CD4-positive, alpha-beta T cell treated with Interleukin-10 for 1 hour (primary cell): Measurements from ENCODE around the gene ACSS3.
"Not testable (repeated sequence)": the region's sequence is repeated elsewhere in the genome, so short reads cannot be mapped to it uniquely, and the experiment has no call there.

Experiments
- DNase-seq: peaks from one replicate; pipeline ENCODE4 v3.0.0-alpha.2; 2020

ACSS3 gene

GRCh38 chr12:81168445-81168844 lies 90.6 kb downstream of the ACSS3 start:
- no peak for DNase-seq

- no peak for DNase-seq
These were observed 92.2 kb downstream of the ACSS3 start for GRCh38 chr12:81170072-81170471.

- no peak for DNase-seq
These were observed 95.0 kb downstream of the ACSS3 start for GRCh38 chr12:81172851-81173250.

GRCh38 chr12:81174664-81175063 lies 96.8 kb downstream of the ACSS3 start:
- no peak for DNase-seq

GRCh38 chr12:81176796-81177195 lies 98.9 kb downstream of the ACSS3 start:
- DNase-seq, result no peak

- DNase-seq, result no peak
These were observed 103.8 kb downstream of the ACSS3 start for GRCh38 chr12:81181691-81182090.

DNA sequence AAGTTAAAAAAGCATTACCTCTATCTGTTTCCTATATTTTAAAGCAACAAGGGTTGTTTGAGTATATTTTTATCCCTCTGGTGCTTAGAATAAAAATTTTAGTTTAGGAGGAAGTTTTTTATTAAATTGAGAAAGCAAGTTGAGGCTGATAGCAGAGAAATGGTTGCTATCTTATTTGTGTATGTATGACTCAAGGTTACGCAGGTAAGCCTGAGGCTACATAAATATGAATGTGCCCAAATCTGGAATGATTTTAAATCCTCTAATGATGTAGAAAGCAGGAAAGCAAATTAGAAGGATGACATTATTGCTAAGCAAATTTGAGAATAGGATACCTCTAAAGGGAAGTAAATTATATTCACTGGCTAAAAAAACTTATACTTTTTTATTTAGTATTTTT lies 109.8 kb downstream of the ACSS3 start:
- no peak for DNase-seq

GRCh38 chr12:81196595-81196994 lies 118.7 kb downstream of the ACSS3 start:
- no peak for DNase-seq

GRCh38 chr12:81200561-81200960 lies 122.7 kb downstream of the ACSS3 start:
- DNase-seq, result not testable (repeated sequence)

- DNase-seq, result no peak
These were observed 125.9 kb downstream of the ACSS3 start for GRCh38 chr12:81203671-81204204.

DNA sequence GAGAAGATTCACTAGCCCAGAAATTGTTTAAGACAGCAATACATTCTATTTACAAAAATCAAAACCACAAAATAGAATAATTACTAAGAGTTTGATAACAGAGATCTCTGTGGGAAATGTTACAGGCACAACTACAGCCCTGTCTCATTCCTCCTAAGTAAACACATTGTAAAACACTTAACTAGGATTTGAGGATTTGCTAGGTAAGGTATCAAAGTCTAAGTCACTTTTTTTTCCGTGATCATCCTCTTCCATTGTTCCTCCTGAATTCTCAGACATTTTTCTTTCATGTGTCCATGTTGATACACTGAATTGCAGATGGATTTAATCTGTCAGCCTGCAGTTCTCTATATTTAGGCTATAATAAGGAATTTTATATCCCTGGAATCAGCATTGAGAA lies 127.5 kb downstream of the ACSS3 start:
- no peak for DNase-seq

- no peak for DNase-seq
These were observed 128.6 kb downstream of the ACSS3 start for GRCh38 chr12:81206429-81206828.

DNA sequence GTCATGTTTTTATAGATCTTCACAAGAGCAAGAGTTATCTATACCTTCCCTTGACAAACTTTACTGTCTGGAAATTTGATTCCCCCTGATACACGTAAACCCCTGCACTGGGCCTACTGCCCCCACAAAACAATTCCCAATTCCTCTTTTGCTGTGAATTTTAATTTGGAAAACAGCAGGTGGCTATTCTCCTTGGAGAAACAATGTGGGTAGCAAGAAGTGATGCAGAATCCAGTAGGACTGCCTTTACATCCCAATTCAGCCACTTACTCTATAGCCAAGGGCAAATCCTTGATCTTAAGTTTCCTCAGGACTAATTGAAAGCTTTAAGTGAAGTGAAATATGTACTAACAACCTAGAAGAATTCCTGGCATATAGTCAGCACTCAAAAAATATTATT lies 129.3 kb downstream of the ACSS3 start:
- no peak for DNase-seq

DNA sequence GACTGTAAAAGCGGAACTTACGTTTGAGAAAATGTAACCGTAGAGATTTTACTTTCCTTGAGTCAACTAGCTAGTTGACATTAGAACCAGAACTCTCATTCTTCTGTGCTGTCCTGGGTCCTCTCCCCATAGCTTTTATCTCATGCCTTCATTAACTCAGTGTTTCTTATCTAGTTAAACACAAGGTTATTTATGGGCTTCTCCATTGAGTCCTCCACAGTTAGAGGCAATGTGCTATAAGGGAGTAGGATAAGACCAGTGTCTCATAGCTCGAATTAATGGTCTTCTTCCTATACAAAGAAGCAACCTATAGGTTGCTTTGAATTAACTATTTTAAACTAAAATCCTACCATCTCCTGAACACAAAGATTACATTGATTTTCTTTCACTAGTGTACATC lies 129.8 kb downstream of the ACSS3 start:
- no peak for DNase-seq

GRCh38 chr12:81208187-81208911 lies 130.5 kb downstream of the ACSS3 start:
- DNase-seq, result no peak

GRCh38 chr12:81209012-81209411 lies 131.1 kb downstream of the ACSS3 start:
- DNase-seq, result no peak

GRCh38 chr12:81209772-81210225 lies 131.9 kb downstream of the ACSS3 start:
- DNase-seq, result not testable (repeated sequence)

GRCh38 chr12:81211306-81211705 lies 133.4 kb downstream of the ACSS3 start:
- DNase-seq, result no peak

DNA sequence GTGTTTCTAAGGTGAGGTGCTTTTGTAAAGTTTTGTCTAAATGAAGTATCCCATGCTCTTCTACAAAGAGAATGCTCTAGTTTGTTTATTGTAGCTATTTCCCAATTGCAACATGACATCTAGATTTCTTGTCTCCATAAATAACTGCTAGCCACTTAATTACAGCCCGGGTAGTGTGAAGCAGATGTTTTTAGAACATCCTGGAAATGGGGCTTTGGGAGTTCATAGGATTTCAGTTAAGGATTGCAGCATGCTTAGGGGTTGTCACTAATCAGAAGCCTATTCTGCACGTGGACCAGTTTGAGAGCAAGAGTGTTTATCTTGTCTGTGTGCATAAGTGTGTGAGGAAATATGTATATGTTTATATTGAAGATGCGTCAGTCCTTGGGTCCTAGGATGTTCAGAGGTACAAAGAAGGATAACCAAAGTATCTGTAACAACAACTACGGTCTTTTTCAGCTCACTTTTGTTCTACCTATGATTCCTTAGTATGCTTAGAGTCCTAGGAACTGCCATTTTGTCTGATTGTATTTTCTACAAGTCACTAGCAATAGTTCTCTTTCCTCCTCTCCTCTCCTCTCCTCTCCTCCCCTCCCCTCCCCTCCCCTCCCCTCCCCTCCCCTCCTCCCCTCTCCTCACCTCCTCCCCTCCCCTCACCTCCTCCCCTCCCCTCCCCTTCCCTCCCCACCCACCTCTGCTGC lies 135.3 kb downstream of the ACSS3 start:
- DNase-seq, result no peak

DNA sequence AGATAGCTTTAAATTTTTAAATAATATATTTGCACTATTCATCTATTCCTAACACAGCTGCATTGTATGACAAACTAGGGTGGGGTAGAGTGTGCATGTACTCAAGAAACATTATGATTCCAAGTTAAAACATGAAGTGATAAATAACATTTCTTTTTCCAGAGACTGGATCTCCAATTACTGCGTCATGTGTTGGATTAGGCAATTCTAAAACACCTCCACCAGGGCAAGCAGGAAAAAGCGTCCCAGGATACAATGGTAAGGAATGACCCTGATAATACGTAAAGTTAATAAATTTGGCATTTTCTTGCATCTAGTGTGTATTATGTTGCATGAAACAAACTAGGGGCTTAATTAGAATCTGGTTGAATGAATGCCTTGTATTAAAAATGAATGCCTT lies 138.9 kb downstream of the ACSS3 start:
- no peak for DNase-seq

DNA sequence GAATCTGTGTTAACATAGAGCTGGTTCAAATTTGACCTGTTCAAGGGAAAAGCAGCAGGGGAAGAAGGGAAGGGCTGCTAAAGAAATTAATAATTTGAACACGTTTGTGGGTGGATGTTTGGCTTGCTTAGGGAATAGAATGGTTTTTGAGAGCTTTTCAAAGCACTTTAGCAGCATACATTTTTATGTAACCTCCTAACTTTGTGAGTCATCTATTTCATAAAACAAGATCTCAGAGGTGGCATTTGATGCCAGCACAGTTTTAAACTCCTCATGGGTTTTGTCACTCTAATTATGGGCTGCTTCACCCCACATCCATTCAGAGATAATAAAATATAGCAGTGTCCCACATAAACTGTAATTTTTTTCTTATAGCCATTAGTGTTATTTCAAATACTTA lies 143.8 kb downstream of the ACSS3 start:
- no peak for DNase-seq

DNA sequence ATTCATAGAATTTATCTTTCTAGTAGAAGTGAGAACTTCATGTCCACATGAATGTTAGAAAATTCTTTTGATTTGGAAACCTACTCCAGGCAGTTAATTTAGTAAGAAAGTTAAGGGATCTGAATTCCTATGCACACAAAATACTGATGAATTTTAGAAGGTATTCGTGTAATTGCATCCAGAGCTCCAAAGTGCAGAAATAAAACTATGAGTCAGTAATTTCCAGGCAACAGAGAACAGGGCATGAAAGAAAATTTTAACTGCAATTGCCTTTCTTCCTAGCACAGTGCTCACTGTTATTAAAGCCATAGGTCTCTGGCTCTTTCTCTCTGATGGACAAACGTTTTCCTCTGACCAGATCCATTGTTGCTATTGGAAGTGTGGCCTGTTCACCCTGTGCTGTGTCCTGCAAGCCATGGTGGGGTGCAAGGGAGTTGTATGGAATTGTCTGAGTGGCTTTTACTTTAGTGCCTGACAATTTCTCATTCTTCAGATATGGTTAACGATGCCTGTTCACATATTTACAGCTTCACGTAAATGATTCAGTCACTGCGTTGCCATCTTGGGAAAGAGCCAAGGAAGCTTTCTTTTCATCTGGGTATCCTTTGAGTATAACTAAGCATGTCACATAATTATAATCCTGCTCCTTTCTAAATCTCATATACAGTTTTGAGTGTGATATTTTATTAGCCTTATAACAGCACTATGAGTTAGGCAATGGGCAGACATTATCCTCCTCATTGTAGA lies 145.1 kb downstream of the ACSS3 start:
- DNase-seq, result no peak

DNA sequence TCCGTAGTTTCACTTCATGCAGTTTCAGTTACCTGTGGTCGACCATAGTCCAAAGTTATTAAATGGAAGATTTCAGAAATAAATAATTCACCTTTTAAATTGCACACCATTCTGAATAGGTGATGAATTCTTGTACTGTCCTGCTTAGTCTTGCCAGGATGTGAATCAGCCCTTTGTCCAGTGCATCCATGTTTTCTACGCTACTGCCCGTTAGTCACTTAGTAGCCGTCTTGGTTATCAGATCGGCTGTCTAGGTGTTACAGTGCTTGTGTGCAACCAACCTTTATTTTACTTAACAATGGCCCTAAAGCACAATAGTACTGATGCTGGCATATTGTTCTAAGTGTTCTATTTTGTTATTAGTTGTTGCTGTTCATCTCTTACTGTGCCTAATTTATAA lies 146.7 kb downstream of the ACSS3 start:
- DNase-seq, result no peak

- no peak for DNase-seq
These were observed 151.9 kb downstream of the ACSS3 start for GRCh38 chr12:81229759-81230158.
